A549 (cell line): ENCODE data around the gene YBEY.

ENCODE experiments used
- CHD2 ChIP-seq: fragments of 150-350 bp; IDR thresholded peaks from 2 replicates; pipeline ENCODE4 v1.6.1; 2014; ENCODE audit warnings: low read length; ENCODE audit not compliant: partially characterized antibody
- CHD4 ChIP-seq: fragments of 200-600 bp; sonication (generic); IDR thresholded peaks from 2 replicates; pipeline ENCODE4 v1.6.1; 2016; ENCODE audit warnings: antibody characterized with exemption, mild to moderate bottlenecking, borderline replicate concordance
- CTCF ChIP-seq: fragments of >200 bp; sonication (Bioruptor Twin); formaldehyde crosslinking; IDR thresholded peaks from 3 replicates; pipeline ENCODE4 v1.5.1; 2016
- HDAC2 ChIP-seq: fragments of 200-600 bp; sonication (generic); IDR thresholded peaks from 2 replicates; pipeline ENCODE4 v1.6.1; 2016

- TF ChIP-seq CHD4 = no peak
- no peak for TF ChIP-seq HDAC2
- TF ChIP-seq CHD2 = no peak
- no peak for TF ChIP-seq CTCF
Measured at GRCh38 chr21:46320331-46320801, 34.2 kb downstream of the YBEY start.
